Right lobe of liver (tissue), 4 donors: ENCODE measurements around the gene CEACAM3.

Experiments
- POLR2A ChIP-seq: fragments of 450-650 bp; IDR thresholded peaks from one replicate; pipeline ENCODE4 v1.6.1; 2017; ENCODE audit warnings: antibody characterized with exemption, mild to moderate bottlenecking
- TF ChIP-seq, protein P1 (sequence below), 4 donors: fragments of 200-600 bp in 3 of 4; fragments of 450-650 bp in 1 of 4; IDR thresholded peaks; one replicate each; pipeline versions ENCODE4 v1.5.1 to v1.8.0; 2016 to 2022; ENCODE audit warnings: antibody characterized with exemption in 4 of 4, mild to moderate bottlenecking in 2 of 4
- donor health status: DM: no; HTN: no; CAD: no.
- donor health status: DM: no; HTN: no; CAD: no.
- donor health status: DM: no; HTN: yes; CAD: no.

DNA sequence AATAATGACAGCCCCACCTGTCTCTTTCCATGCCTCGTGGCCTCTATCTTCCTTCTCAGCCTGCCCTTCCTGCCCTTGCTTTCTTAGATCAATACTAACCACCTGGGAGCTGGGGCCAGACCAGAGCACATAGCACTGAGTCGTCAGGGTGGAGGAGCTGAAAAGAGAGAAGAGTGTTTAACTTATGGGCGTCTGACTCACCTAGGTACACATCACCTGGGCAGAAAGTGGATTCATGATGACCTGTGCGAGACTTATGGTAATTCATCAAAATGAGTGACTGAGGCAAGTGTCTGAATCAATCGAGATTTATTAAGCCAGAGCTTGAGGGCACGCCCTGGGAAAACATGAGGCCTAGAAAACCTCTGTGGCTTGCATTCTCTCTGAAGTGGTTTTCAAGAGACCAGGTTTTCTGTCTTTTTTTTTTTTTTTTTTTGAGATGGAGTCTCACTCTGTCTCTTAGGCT is 21.8 kb upstream of the CEACAM3 start:
- TF ChIP-seq, protein P1, sequence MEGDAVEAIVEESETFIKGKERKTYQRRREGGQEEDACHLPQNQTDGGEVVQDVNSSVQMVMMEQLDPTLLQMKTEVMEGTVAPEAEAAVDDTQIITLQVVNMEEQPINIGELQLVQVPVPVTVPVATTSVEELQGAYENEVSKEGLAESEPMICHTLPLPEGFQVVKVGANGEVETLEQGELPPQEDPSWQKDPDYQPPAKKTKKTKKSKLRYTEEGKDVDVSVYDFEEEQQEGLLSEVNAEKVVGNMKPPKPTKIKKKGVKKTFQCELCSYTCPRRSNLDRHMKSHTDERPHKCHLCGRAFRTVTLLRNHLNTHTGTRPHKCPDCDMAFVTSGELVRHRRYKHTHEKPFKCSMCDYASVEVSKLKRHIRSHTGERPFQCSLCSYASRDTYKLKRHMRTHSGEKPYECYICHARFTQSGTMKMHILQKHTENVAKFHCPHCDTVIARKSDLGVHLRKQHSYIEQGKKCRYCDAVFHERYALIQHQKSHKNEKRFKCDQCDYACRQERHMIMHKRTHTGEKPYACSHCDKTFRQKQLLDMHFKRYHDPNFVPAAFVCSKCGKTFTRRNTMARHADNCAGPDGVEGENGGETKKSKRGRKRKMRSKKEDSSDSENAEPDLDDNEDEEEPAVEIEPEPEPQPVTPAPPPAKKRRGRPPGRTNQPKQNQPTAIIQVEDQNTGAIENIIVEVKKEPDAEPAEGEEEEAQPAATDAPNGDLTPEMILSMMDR (IDR thresholded peaks at IDR 0.05) = no peak
- TF ChIP-seq POLR2A = no peak
